Kidney (tissue), 14 donors: ENCODE results near the gene YTHDC2. TPM values are rescaled to one million over a fixed set of nuclear protein-coding genes. Genes with fewer than 3 reads are reported as not detected.
"Not testable (repeated sequence)": the region's sequence is repeated elsewhere in the genome, so short reads cannot be mapped to it uniquely, and the experiment has no call there.

ENCODE experiments used
- DNase-seq, 5 donors: peaks; one replicate each; pipeline ENCODE4 v3.0.0-alpha.2; 2013 to 2020
- FAIRE-seq: peaks from 2 replicates; lab custom pipeline; 2012; peaks lifted over from hg19 to GRCh38; lab: Jason Lieb, UNC
- H3K27ac ChIP-seq, 2 donors: one replicate each; pipeline ENCODE4 v1.7.0; 2013; ENCODE audit warnings: low read depth in 2 of 2, low read length in 2 of 2, inconsistent platforms in 1 of 2
- H3K27me3 ChIP-seq: one replicate; pipeline ENCODE4 v1.7.1; 2013; ENCODE audit warnings: low read length, inconsistent platforms; ENCODE audit not compliant: control insufficient read depth, insufficient read depth
- H3K36me3 ChIP-seq, 3 donors: one replicate each; pipeline versions ENCODE4 v1.7.0 to v1.7.1; 2013; ENCODE audit warnings: low read length in 3 of 3, control low read depth in 1 of 3, inconsistent platforms in 1 of 3; ENCODE audit not compliant: insufficient read depth in 3 of 3, control insufficient read depth in 2 of 3
- H3K4me1 ChIP-seq, 3 donors: one replicate each; pipeline versions ENCODE4 v1.7.0 to v1.7.1; 2013; ENCODE audit warnings: low read length in 3 of 3, inconsistent platforms in 1 of 3, low read depth in 1 of 3; ENCODE audit not compliant: control insufficient read depth in 2 of 3, insufficient read depth in 2 of 3
- H3K4me3 ChIP-seq, 3 donors: one replicate each; pipeline versions ENCODE4 v1.7.0 to v1.8.1; 2013; ENCODE audit warnings: low read length in 3 of 3, control low read depth in 1 of 3, inconsistent platforms in 1 of 3
- H3K9ac ChIP-seq, 3 donors: one replicate each; pipeline versions ENCODE4 v1.7.0 to v1.7.1; 2013; ENCODE audit warnings: low read length in 3 of 3, control low read depth in 1 of 3, inconsistent platforms in 1 of 3
- H3K9me3 ChIP-seq, 3 donors: one replicate each; pipeline versions ENCODE4 v1.7.0 to v1.7.1; 2013; ENCODE audit warnings: low read length in 3 of 3, control low read depth in 1 of 3, inconsistent platforms in 1 of 3; ENCODE audit not compliant: control insufficient read depth in 2 of 3, insufficient read depth in 1 of 3
- intact Hi-C: fragments of 100-400 bp; cut with DNase I; formaldehyde crosslinking; loops from one replicate; pipeline ENCODE4 v1.11.1; 2022
- polyA plus RNA-seq: library from polyadenylated mRNA; stranded (reverse); fragments of 350-450 nt; fragmentation: Illumina TruSeq; extraction: RNeasy Lipid Tissue Mini Kit (QIAGEN cat#74804); gene quantifications from one replicate; pipeline ENCODE4 v1.2.3, GENCODE V29; 2014; ENCODE audit warnings: low read depth, low replicate concordance; ENCODE audit not compliant: insufficient read depth
- total RNA-seq: library from RNA; stranded (reverse); fragmentation: NEBNext Ultra II Directional; extraction: Animal tissue kit (Norgen Biotek cat#: 25700); gene quantifications from one replicate; pipeline ENCODE4 v1.2.1, GENCODE V29; 2021
- TF ChIP-seq, protein P1 (sequence below): IDR thresholded peaks from 3 replicates; pipeline ENCODE4 v1.5.1; 2012; ENCODE audit warnings: mild to moderate bottlenecking, moderate library complexity, borderline replicate concordance; ENCODE audit not compliant: insufficient read depth; ENCODE audit errors: extremely low read depth
- donor health status: control.
- donor health status: control.
- donor health status: control.
- donor health status: control.
- donor health status: control.
- donor health status: DM: yes; HTN: yes; CAD: no.
- donor health status: Normal renal cell carcinoma (clear cell type).

YTHDC2 gene
- total and polyA plus RNA-seq, 2 donors from 2014 or later, result 6.2 to 31.6 TPM

DNA sequence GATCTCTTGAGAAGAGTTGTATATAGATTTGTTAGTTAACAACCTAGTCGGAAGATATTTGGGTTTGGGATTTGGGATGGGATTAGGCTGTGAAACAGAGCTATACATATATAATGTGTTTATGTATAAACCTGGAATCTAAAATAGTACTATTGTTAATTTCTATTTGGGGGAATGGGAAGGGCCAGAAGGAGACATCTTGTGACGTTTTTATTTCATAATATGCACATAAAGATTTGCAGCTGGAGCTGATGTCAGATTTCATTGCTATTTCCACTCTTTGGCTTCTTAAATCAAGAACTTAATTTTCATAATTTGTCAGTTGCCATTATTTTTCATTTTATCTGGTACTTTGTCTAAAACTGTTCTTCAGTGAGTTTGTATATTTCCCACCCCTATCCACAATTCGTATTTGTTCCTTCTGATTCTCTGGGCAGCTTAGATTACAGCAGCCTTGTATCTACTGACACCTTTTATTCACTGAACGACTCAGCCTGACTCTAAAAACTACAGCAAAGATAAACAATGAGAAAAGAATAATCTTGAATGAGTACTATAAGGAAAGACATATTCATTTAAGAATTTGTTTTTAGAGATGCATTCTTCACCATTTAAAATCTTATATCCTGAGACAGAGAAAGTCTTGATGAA, 86.9 kb downstream of the YTHDC2 start:
- DNase-seq (no peak), FAIRE-seq (no peak)
- no peaks in the 10 kb centered on the region for H3K4me1 ChIP-seq
- H3K27ac ChIP-seq, result no peak overlapping the region
- H3K9ac ChIP-seq, result no peak overlapping the region
- no peaks in the 10 kb centered on the region for H3K27me3 ChIP-seq
- H3K36me3 ChIP-seq, result peaks cover 0 to 4% (median 0%) of the 10 kb centered on the region in 3 donors
- TF ChIP-seq, protein P1, sequence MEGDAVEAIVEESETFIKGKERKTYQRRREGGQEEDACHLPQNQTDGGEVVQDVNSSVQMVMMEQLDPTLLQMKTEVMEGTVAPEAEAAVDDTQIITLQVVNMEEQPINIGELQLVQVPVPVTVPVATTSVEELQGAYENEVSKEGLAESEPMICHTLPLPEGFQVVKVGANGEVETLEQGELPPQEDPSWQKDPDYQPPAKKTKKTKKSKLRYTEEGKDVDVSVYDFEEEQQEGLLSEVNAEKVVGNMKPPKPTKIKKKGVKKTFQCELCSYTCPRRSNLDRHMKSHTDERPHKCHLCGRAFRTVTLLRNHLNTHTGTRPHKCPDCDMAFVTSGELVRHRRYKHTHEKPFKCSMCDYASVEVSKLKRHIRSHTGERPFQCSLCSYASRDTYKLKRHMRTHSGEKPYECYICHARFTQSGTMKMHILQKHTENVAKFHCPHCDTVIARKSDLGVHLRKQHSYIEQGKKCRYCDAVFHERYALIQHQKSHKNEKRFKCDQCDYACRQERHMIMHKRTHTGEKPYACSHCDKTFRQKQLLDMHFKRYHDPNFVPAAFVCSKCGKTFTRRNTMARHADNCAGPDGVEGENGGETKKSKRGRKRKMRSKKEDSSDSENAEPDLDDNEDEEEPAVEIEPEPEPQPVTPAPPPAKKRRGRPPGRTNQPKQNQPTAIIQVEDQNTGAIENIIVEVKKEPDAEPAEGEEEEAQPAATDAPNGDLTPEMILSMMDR, result no peak
- H3K4me3 ChIP-seq, result no peak overlapping the region
- intact Hi-C loops, result no loop called here
- no peaks in the 10 kb centered on the region for H3K9me3 ChIP-seq

DNA sequence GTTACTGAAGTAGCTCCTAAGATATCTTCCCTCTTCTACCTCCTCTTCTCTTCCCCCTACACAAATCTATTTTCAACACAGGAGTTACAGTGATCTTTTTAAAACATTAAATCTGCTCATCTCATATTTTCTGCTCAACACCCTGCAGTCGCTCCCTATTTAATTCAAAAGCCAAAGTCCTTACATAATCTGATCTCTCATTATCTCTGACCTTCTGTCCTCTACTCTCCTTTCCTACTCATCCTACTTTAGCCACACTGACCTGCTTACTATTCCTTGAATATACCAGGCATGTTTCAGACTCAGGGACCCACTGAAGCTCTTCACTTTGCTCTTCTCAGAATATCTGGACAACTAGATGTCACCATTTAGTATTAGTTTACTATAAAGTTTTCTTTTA, 87.9 kb downstream of the YTHDC2 start:
- FAIRE-seq, result no peak
- no peak for DNase-seq
- TF ChIP-seq, protein P1, result no peak
- no peaks in the 10 kb centered on the region for H3K4me1 ChIP-seq
- no peaks in the 10 kb centered on the region for H3K9me3 ChIP-seq
- H3K27ac ChIP-seq, result no peak overlapping the region
- H3K36me3 ChIP-seq, result peaks cover 0 to 4% (median 0%) of the 10 kb centered on the region in 3 donors
- intact Hi-C loops, result no loop called here
- no peak overlapping the region for H3K4me3 ChIP-seq
- H3K27me3 ChIP-seq, result no peaks in the 10 kb centered on the region
- no peak overlapping the region for H3K9ac ChIP-seq

DNA sequence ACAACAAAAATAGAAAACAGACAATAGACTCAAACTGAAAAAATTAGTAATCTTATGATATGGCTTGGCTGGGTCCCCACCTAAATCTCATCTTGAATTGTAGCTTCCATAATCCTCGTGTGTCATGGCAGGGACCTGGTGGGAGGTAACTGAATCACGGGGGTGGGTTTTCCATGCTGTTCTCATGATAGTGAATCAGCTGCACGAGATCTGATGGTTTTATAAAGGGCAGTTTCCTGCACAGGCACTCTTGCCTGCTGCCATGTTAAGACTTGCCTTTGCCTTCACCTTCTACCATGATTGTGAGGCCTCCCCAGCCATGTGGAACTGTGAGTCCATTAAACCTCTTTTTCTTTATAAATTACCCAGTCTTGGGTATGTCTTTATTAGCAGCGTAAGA, 89.8 kb downstream of the YTHDC2 start:
- H3K4me1 ChIP-seq, H3K4me3 ChIP-seq, FAIRE-seq, H3K36me3 ChIP-seq, H3K27ac ChIP-seq, H3K9me3 ChIP-seq, H3K27me3 ChIP-seq, H3K9ac ChIP-seq, DNase-seq, intact Hi-C loops: not testable (repeated sequence)

DNA sequence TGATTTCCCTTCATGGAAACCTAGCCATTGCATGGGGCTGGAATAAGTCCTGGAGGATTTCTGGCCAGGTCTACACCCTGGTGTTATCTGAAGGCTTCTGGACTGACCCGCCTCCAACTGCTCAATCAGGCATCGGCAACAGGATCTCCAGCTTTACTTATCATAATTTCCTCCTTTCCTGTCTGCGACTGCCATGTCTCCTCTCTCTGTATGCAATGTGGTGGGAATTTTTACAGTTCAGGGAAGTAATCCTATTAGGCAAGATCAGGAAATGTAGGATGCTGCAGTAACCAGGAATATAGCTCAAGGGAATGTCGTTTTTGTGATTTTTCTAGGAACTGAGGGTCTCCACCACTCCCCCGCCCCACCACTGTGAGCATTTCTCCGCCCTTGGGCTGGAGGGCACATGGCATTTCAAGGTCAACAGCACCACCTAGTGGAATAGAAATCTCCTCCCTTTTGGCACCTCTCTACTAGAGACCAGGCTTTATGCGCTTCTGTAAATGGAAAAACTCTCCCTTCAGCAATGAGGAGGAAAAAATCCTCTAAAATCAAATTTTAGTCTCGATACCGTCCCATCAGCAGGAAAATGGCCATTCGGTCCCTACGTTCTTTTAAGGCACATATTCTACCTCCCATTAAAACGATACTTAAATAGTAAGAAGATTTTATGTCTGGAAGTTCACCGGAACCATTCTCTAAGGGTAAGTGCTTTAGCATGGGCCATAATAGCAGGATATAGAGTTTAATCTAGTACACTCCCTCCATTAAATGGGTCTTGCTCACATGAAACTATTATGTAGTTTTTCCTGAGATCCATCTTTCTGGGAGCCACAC, 93.0 kb downstream of the YTHDC2 start:
- DNase-seq (peak; percentile 51 to 78 (median 59)), FAIRE-seq (no peak)
- Histone ChIP-seq H3K9me3 (no peaks in the 10 kb centered on the region), H3K4me3 (no peak overlapping the region), H3K27ac (no peak overlapping the region), H3K4me1 (no peaks in the 10 kb centered on the region), H3K27me3 (no peaks in the 10 kb centered on the region), H3K36me3 (no peaks in the 10 kb centered on the region), H3K9ac (no peak overlapping the region)
- TF ChIP-seq, protein P1, result peak; percentile 72
- intact Hi-C loops, result no loop called here
